Mesodermal cell (in vitro differentiated cells): ENCODE data around the gene CREB1.
"Not testable (repeated sequence)": the region's sequence is repeated elsewhere in the genome, so short reads cannot be mapped to it uniquely, and the experiment has no call there.

Experiments
- H3K27ac ChIP-seq: 2 replicates; pipeline ENCODE4 v1.7.0; 2013; ENCODE audit warnings: mild to moderate bottlenecking, low read depth, low read length, moderate library complexity; ENCODE audit not compliant: severe bottlenecking
- H3K36me3 ChIP-seq: 2 replicates; pipeline ENCODE4 v1.7.1; 2013; ENCODE audit warnings: mild to moderate bottlenecking, low read length, moderate library complexity; ENCODE audit not compliant: control insufficient read depth, insufficient read depth
- H3K4me1 ChIP-seq: one replicate; pipeline ENCODE4 v1.7.1; 2013; ENCODE audit warnings: mild to moderate bottlenecking, low read length; ENCODE audit not compliant: insufficient read depth, control insufficient read depth, poor library complexity, severe bottlenecking
- H3K4me3 ChIP-seq: 2 replicates; pipeline ENCODE4 v1.7.0; 2013; ENCODE audit warnings: low read length, control low read depth, mild to moderate bottlenecking; ENCODE audit not compliant: insufficient read depth, poor library complexity, severe bottlenecking; ENCODE audit errors: extremely low read depth
- H3K9me3 ChIP-seq: 2 replicates; pipeline ENCODE4 v1.7.1; 2013; ENCODE audit warnings: mild to moderate bottlenecking, low read length, moderate library complexity; ENCODE audit not compliant: control insufficient read depth
- WGBS, 2 experiments: methylation state at CpG; one replicate each; pipeline ENCODE4 v1.1.5; 2013; ENCODE audit warnings: missing lambda C conversion rate in 2 of 2; ENCODE audit not compliant: insufficient coverage in 2 of 2; 5-methylcytosine and 5-hydroxymethylcytosine counted together

Gene CREB1

DNA sequence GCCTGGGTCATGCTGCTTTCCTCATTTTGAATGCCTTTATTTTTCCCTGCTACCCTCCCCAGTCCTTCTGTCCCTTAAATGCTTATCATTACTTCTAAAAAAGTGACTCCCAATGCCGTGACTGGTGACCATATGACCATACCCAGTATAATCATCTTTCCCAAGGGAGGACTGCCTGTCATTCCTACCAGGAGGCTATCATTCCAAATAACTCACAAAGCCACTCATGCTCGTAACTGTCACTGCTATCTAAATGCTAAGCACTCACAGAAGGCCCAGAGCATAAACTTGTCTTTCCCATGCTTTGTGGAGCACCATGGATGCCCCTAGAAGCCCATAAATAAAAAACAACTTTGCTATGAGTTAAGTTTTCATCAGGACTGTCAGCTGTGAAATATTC, 38.7 kb upstream of the CREB1 start:
- Histone ChIP-seq H3K27ac (no peak overlapping the region), H3K9me3 (no peaks in the 10 kb centered on the region), H3K4me1 (peaks cover 18% of the 10 kb centered on the region), H3K4me3 (no peak overlapping the region), H3K36me3 (no peaks in the 10 kb centered on the region)
- WGBS, 2 experiments: 82 to 93% methylated on average over 2 of the region's 2 CpGs

DNA sequence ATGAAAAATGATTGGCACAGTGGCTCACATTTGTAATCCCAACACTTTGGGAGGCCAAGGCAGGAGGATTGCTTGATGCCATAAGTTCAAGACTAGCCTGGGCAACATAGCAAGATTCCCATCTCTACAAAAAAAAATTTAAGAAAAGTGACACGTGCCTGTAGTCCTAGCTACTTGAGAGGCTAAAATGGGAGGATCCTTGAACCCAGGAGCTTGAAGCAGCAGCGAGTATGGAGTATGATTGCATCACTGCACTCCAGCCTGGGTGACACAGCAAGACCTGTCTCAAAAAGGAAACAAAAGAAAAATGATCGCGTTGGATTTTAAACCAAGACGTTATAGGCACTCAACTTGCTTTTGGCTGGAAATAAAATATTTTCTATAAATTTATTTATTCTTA, 37.8 kb upstream of the CREB1 start:
- Histone ChIP-seq H3K36me3 (no peaks in the 10 kb centered on the region), H3K4me3 (no peak overlapping the region)

DNA sequence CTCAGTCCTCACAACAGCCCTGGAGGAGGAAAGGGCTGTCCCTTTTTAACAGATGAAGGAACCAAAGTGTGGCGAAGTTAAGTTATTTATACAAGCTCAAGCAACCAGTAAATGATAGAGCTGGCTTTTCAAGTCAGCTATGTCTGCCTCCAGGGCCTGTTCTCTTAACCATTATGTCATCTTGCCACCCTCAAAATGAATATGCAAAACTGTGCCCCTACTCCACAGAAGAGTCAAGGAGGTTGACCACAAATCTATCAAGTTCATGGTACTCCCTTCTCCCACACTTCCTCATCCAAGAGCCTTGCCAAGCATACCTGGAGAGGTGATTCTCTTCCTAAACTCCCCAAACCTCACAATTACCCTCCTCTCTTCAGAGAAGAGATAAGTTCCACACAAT, 37.3 kb upstream of the CREB1 start:
- no peaks in the 10 kb centered on the region for H3K36me3 ChIP-seq
- WGBS, 2 experiments: no CpG with 5 or more reads among the region's 1 CpG
- H3K4me1 ChIP-seq: peaks cover 15% of the 10 kb centered on the region
- H3K27ac ChIP-seq: no peak overlapping the region
- no peak overlapping the region for H3K4me3 ChIP-seq
- H3K9me3 ChIP-seq: no peaks in the 10 kb centered on the region

More for the DNA sequence above, 37.8 kb upstream of the CREB1 start:
- Histone ChIP-seq H3K4me1 (peaks cover 18% of the 10 kb centered on the region), H3K27ac (no peak overlapping the region), H3K9me3 (no peaks in the 10 kb centered on the region)
- WGBS, 2 experiments: 83 to 100% methylated on average over 2 of the region's 5 CpGs

DNA sequence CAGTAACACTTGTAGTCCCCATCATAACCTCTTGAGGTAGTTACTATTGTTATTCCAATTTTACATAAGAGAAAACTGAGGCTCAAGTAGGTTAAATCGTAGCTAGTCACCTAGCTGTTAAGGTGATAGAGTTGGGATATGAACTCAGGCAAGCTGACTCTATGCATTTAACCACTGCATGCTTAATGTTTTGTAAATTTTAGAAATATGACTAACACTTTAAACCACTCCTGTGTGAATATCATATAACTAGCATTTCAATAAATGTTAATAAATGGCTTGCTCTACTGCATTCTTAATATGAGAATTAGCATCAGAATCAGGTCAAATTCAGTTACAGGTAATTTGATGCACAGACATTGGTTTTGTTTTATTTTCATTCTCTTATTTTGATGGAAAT, 35.6 kb upstream of the CREB1 start:
- no peaks in the 10 kb centered on the region for H3K36me3 ChIP-seq
- WGBS, 2 experiments: no CpG with 5 or more reads among the region's 1 CpG

DNA sequence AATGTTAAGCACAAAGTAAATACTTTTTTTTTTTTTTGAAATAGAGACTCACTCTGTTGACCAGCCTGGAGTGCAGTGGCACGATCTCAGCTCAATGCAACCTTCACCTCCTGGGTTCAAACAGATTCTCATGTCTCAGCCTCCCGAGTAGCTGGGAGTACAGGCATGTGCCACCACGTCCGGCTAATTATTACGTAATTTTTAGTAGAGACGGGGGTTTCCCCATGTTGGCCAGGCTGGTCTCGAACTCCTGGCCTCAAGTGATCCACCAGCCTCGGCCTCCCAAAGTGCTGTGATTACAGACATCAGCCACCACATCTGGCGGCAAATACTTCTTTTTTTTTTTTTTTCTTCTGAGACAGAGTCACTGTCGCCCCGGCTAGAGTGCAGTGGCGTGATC, 32.8 kb upstream of the CREB1 start:
- not testable (repeated sequence) for H3K36me3 ChIP-seq, H3K27ac ChIP-seq, H3K4me1 ChIP-seq, H3K4me3 ChIP-seq, H3K9me3 ChIP-seq
- WGBS, 2 experiments: 91 to 93% methylated on average over 8 to 9 of the region's 12 CpGs

More for the DNA sequence above, 35.6 kb upstream of the CREB1 start:
- H3K4me1 ChIP-seq: peaks cover under 1% of the 10 kb centered on the region
- H3K9me3 ChIP-seq: no peaks in the 10 kb centered on the region
- no peak overlapping the region for H3K4me3 ChIP-seq
- H3K27ac ChIP-seq: no peak overlapping the region

DNA sequence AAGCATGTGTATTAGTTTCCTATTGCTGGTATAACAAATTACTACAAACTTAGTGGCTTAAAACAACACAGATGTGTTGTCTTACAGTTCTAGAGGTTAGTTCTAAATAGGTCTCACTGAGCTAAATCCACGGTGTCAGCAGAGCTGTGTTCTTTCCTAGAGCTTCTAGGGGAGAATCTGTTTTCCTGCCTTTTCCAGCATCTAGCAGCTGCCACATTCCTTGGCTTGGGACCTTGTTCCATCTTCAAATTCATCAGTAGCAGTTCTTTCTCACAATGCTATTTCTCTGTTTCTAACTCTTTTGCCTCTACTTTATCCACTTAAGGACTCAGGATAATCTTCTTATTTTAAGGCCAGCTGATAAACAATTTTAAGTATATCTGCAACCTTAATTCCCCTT, 32.2 kb upstream of the CREB1 start:
- WGBS, 2 experiments: 78% methylated on average over 1 of the region's 1 CpG; no CpG with 5 or more reads in 1 of the 2 experiments
- no peaks in the 10 kb centered on the region for H3K4me1 ChIP-seq

DNA sequence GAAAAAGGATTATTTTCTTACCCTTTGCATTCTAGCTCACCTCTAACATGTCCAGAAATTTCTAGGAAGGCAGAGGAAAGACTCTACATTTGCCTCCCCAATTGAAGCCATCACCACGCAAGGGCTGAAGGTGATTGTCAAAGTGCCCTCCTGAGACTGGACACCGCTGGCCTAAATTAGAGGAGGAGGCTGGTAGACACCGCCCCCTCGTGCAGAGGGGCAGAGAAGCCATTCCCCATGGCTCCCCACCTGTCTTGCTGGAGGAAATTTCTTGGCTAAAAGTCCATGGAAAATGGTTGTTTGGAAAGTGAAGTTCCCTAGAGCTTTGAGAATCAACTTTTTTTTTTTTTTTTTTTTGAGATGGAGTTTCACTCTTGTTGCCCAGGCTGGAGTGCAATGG, 31.3 kb upstream of the CREB1 start:
- 77% methylated on average over 3 of the region's 4 CpGs; no CpG with 5 or more reads in 1 of the 2 experiments for WGBS, 2 experiments
- no peak overlapping the region for H3K27ac ChIP-seq
- no peak overlapping the region for H3K4me3 ChIP-seq
- no peaks in the 10 kb centered on the region for H3K9me3 ChIP-seq
- H3K4me1 ChIP-seq: peaks cover under 1% of the 10 kb centered on the region
- H3K36me3 ChIP-seq: no peaks in the 10 kb centered on the region

More for the DNA sequence above, 32.2 kb upstream of the CREB1 start:
- no peak overlapping the region for H3K27ac ChIP-seq
- H3K4me3 ChIP-seq: no peak overlapping the region
- no peaks in the 10 kb centered on the region for H3K36me3 ChIP-seq
- H3K9me3 ChIP-seq: no peaks in the 10 kb centered on the region

DNA sequence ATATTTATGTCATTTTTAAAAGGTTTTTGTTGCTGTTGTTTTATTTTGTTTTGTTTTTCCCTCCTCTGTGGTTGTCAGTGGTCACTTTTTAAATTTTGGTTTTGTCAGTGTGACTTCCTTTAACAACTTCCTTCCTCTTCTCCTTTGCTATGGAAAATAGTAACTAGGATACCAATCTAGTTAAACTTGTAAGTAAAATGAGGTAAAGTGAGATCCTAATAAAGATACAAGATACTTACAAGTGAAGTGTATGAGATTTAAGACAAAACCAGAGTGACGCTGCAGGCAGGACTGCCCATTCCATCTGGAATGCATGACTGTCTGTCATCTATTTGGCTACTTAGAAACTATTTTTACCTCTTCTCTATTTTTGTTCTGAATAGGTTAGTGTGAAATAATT, 30.6 kb upstream of the CREB1 start:
- no peaks in the 10 kb centered on the region for H3K36me3 ChIP-seq
- WGBS, 2 experiments: 100% methylated on average over 1 of the region's 1 CpG; no CpG with 5 or more reads in 1 of the 2 experiments
- no peaks in the 10 kb centered on the region for H3K9me3 ChIP-seq
- no peak overlapping the region for H3K4me3 ChIP-seq
- no peak overlapping the region for H3K27ac ChIP-seq
- H3K4me1 ChIP-seq: peaks cover 4% of the 10 kb centered on the region

DNA sequence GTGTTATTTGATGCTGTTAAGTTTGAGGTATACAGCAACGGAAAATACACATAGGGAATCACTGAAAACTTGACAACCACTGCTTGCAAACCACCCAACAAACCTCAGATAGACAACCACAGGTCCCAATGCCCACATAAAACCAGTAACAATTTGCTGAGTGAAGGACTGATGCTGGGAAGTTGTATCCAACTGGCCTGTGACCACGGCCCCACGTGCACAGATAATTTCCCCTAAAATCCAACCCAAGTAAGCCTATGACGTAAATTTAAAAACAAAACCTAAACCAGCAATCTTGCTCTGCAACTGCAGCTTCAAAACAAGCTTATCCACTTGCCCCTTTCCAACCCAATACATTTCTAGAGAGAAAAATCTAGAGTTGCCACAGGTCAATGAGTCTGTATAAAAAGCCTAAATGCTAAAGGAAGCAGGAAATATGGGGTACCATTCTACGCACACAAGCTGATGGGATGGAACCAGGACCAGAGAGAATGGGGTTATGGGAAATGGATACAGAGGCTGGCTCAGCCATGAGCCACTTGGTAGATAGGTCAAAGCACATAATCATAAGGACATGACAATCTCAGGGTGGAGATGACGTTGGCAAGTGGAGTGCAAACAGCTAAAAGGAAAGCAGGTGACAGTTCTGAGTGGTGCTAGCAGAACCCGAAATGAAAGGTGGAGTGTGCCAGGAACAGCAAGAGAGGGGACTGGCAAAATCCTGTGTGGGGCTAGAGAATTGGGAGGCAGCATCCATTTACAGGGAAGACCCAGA, 27.8 kb upstream of the CREB1 start:
- no peaks in the 10 kb centered on the region for H3K36me3 ChIP-seq
- no peak overlapping the region for H3K4me3 ChIP-seq
- WGBS, 2 experiments: 87 to 88% methylated on average over 4 to 6 of the region's 7 CpGs
- peaks cover 16% of the 10 kb centered on the region for H3K4me1 ChIP-seq
- no peaks in the 10 kb centered on the region for H3K9me3 ChIP-seq
- H3K27ac ChIP-seq: no peak overlapping the region

DNA sequence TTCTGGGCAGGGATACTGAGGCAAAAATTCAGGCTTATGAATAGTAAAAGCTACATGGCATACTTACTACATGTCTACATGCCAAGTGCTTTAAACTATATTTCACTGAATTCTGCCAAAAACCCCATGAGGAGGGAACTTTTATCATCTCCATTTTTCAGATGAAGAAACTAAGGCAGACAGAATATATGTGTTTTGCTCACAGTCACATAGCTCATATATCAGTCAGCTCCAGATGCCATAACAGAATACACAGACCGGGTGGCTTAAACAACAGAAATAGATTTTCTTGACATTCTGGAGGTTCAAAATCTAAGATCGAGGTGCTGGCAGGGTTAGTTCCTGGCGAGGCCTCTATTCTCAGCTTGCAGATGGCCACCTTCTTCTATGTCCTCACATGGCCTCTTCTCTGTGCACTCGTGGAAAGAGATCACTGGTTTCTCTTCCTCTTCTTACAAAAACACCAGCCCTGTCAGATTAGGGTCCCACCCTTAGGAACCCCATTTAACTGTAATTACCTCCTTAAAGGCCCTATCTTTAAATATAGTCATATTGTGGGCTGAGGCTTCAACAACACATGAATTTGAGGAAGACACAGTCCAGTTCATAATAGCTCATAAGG, 27.1 kb upstream of the CREB1 start:
- H3K9me3 ChIP-seq: no peaks in the 10 kb centered on the region
- peaks cover 16% of the 10 kb centered on the region for H3K4me1 ChIP-seq
- no peak overlapping the region for H3K27ac ChIP-seq
- H3K4me3 ChIP-seq: no peak overlapping the region
- no peaks in the 10 kb centered on the region for H3K36me3 ChIP-seq
- 90 to 91% methylated on average over 4 of the region's 4 CpGs for WGBS, 2 experiments

DNA sequence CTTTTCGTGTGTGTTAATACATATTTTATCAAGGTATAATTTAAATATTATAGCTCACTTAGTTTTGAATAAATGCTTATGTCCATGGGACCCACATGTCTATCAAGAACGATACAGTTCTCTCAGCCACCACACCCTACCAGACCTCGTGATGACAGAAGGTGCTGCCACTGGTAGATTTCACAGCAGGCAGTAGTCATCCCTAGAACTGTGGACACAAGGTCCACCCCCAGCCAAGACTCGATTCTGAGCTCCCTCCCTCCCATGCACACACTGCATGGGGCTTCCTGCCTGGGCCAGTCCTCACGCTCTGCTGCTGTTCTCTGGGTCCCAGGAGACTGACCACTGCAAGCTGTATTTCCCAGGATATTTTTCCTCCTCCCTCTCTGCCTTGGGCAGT, 26.5 kb upstream of the CREB1 start:
- H3K9me3 ChIP-seq: no peaks in the 10 kb centered on the region
- H3K27ac ChIP-seq: no peak overlapping the region
- 67 to 72% methylated on average over 4 of the region's 5 CpGs for WGBS, 2 experiments
- H3K36me3 ChIP-seq: no peaks in the 10 kb centered on the region
- peaks cover 16% of the 10 kb centered on the region for H3K4me1 ChIP-seq
- no peak overlapping the region for H3K4me3 ChIP-seq
